HG03558 (cell line): ENCODE data around the gene TBX18.

Experiments
- ATAC-seq: cut with Tn5 transposase; IDR thresholded peaks from one replicate; pipeline ENCODE4 v1.9.1; 2021; ENCODE audit warnings: moderate number of reproducible peaks; ENCODE audit not compliant: unreplicated experiment; ENCODE audit errors: extremely low read depth

TBX18 gene

DNA sequence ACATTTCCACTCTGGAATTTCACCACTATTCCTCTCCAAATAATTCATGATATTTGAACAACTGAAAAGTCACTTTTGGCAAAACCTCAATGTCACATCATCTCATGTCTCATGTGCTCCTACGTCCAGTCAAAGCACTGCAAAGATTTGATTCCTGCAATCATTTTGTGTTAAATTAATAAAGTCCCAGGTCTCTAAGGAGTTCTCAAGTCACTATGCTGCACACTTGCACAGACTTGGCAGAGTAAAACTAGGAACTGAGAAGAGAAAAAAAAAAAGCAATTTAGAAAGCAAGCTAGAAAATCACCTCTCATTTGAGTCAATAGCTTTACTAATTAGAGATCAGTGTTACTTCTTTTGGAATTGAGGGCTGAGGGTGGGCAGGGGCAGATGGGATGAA is 11.2 kb downstream of the TBX18 start:
- no peak for ATAC-seq

- no peak for ATAC-seq
These were observed 12.1 kb downstream of the TBX18 start for GRCh38 chr6:84752118-84752850.

GRCh38 chr6:84749181-84749580 is 15.2 kb downstream of the TBX18 start:
- ATAC-seq: no peak

DNA sequence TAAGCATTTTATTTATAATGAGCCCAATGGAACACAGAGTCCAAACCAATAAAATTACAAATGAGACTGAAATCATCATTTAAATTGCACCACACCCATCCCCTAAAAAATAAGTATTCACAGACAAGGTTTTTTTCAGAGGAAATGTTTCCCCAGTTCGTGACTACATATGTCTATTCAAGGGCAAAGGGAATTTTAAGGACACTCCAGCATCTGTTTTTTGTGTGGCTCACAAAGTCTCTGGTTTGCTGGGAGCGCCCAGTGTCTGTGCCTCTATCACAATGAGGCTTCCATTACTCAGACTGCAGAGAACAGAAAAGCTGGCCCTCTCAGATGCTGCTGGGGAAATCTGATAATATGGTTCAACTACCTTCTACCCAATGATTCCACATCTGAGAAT is 16.0 kb downstream of the TBX18 start:
- no peak for ATAC-seq

DNA sequence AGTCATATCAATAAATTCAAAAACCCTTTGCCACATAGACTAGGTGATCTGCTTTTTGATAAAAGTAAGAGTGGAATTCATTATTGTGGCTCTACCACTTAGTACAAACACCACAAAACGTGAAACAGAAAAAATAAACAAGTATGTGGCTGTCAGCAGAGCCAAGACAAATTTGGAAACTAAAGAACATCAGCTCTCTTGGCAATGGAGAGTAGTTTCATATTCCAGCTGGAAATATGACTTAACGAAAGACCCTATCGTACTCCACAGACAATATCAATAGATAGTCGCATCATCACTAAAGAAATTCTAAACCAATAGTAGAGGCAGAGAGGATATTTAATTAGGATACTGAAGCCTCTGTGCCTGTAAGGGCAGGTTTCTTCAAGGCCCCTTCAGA is 20.8 kb downstream of the TBX18 start:
- ATAC-seq: no peak

GRCh38 chr6:84740385-84740784 is 24.0 kb downstream of the TBX18 start:
- ATAC-seq: no peak

DNA sequence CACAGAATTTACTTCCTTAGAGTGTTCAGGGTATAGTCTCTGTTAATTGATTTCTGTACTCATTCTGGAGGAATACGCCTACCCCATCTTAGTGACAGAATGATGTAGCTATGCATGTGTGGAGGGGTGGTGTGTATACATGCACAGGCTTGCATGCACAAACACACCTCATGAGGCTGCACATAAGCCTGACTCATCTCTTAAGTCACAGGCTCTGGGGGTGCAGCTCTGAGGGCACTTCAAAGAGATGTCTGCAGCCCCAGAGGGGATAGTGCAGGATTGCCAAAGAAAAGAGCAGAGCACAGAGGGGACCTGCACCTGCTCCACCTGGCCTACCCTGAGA is 24.6 kb downstream of the TBX18 start:
- ATAC-seq: no peak

GRCh38 chr6:84738996-84739865 is 25.2 kb downstream of the TBX18 start:
- no peak for ATAC-seq

GRCh38 chr6:84733889-84734288 is 30.5 kb downstream of the TBX18 start:
- ATAC-seq: no peak

GRCh38 chr6:84731901-84732300 is 32.5 kb downstream of the TBX18 start:
- no peak for ATAC-seq

DNA sequence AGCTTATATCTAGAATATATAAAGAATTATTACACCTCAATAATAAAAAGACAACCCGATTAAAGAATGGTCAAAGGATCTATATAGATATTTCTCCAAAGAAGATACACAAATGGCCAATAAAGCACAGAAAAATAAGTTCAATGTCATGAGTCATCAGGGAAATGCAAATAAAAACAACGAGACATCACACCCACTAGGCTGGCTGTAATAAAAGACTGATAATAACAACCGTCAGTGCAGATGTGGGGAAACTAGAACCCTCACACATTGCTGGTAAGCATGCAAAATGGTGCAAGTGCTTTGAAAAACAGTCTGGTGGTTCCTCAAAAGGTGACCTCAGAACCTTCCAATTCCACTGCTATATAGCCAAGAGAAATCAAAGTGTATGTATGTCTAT is 33.0 kb downstream of the TBX18 start:
- ATAC-seq: no peak

DNA sequence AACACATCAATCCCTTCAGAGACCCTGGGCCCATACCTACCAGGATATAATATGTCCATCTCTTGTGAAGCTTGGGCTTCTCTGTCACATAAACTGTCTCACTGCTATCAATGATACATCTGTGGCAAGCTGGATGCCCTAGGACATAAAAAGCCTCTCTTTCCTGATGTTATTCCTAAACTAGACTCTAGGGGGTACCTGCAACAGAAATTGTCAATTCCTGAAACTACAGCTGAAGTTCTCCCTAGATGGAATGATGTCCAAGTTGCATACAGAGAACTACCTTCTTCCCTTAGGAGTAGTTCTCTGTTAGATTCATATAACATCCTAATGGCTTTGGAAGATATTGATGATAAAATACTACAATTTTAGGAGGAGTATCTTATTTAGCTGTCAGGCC is 35.8 kb downstream of the TBX18 start:
- no peak for ATAC-seq

GRCh38 chr6:84719152-84719551 is 45.2 kb downstream of the TBX18 start:
- no peak for ATAC-seq

GRCh38 chr6:84718038-84718955 is 46.1 kb downstream of the TBX18 start:
- ATAC-seq: no peak

GRCh38 chr6:84709121-84709520 is 55.3 kb downstream of the TBX18 start:
- no peak for ATAC-seq

DNA sequence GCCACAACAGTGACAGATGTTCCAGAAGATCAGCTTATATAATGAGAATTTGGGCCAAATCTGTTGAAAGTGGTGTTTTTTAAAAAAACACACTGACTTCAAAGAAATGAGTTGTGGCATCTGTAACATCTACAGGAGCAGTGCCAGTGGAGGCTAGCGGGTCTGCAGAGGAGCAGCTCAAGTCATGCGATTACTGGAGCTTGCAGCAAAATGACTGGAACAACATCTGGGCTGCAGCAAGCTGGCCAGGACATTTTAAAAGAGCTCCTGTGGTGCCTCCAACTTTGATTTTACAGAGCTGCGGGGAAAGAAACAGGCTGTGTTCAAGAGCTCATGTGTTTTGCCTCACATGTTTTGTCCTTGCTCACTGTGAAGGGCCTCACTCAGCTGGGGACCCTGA is 57.2 kb downstream of the TBX18 start:
- ATAC-seq: no peak

DNA sequence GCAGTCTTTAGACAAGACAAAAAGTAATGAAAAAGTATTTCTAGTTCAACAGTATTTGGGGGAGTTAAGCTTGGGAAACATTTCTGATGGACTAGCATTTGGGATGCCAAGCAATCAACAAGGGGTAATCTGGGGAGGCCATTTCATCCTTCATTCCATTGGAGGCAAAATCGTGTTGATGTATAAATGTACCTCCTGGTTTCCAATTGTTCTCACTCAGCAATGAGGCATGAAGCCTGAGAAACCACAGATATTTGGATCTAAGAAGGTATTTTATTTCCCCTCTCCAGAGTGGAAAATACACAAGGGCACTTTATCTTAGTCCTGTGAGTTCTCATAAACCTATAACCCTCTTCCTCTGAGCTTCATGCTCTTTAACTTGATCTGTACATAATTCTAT is 68.2 kb downstream of the TBX18 start:
- ATAC-seq: no peak

DNA sequence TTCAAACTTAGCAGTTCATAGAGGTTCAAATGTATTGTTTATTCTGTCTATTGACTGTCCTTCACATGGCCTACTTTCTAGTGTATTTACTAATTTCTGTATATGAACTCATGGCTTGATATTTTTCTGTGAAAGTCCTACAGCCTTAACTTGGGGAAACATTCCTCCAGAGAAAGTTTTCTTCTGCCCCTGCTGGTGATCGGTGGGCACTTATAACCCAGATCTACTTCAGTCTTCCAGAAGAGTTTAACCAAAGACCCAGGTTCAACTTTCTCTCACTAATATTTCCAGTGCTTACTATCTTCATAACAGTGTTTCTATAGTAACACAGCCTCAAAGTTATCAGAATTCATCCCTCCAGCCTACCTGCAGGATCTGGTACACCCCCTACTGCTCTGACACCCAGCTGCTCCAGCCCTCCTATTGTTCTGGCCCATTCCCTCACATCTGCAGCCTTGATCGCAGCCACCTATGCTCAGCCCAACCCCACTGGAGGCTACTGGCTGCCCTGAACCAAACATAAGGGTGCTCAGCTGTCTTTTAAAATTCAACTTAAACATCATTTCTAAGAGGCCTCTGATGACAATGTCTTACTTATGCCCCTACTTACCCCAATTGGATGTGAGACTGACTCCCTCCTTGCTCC is 72.3 kb downstream of the TBX18 start:
- no peak for ATAC-seq

GRCh38 chr6:84688141-84688873 is 76.1 kb downstream of the TBX18 start:
- no peak for ATAC-seq

- ATAC-seq: no peak
These were observed 77.0 kb downstream of the TBX18 start for GRCh38 chr6:84687431-84687830.
